ENCODE results near the gene ATL1.

Gene ATL1

GRCh38 chr14:50528000-50528399 lies 31.9 kb upstream of the ATL1 start:
- Histone ChIP-seq H2AFZ (ENCODE audit: low read length, unreplicated experiment) (no peak overlapping the region), H3K27me3 (ENCODE audit: insufficient read depth, low read length) (no peaks in the 10 kb centered on the region), H3K4me1 (ENCODE audit: control insufficient read depth, insufficient read depth, low read length, unreplicated experiment) (peaks cover 62% of the 10 kb centered on the region), H3K4me3 (ENCODE audit: low read depth, low read length) (no peak overlapping the region), H3K36me3 (ENCODE audit: insufficient read depth, low read length) (peaks cover 6% of the 10 kb centered on the region; the same call in 1 of the 2 replicates), H3K79me2 (ENCODE audit: control insufficient read depth, insufficient read depth, low read length, unreplicated experiment) (peaks cover 92% of the 10 kb centered on the region), H3K27ac (ENCODE audit: low read depth, low read length) (peak overlapping the region; percentile 83)

GRCh38 chr14:50529288-50530179 lies 30.4 kb upstream of the ATL1 start:
- H3K79me2 ChIP-seq (ENCODE audit: control insufficient read depth, insufficient read depth, low read length, unreplicated experiment): peaks cover 78% of the 10 kb centered on the region
- no peaks in the 10 kb centered on the region for H3K27me3 ChIP-seq (ENCODE audit: insufficient read depth, low read length)
- H3K36me3 ChIP-seq (ENCODE audit: insufficient read depth, low read length): no peaks in the 10 kb centered on the region
- H3K4me3 ChIP-seq (ENCODE audit: low read depth, low read length): peak overlapping the region; percentile 93
- H2AFZ ChIP-seq (ENCODE audit: low read length, unreplicated experiment): no peak overlapping the region
- H3K4me1 ChIP-seq (ENCODE audit: control insufficient read depth, insufficient read depth, low read length, unreplicated experiment): peaks cover 55% of the 10 kb centered on the region
- H3K27ac ChIP-seq (ENCODE audit: low read depth, low read length): peak overlapping the region; percentile 83

- no peaks in the 10 kb centered on the region for H3K36me3 ChIP-seq (ENCODE audit: insufficient read depth, low read length)
- H2AFZ ChIP-seq (ENCODE audit: low read length, unreplicated experiment): no peak overlapping the region
- peak overlapping the region; percentile 93 for H3K4me3 ChIP-seq (ENCODE audit: low read depth, low read length)
- peaks cover 69% of the 10 kb centered on the region for H3K79me2 ChIP-seq (ENCODE audit: control insufficient read depth, insufficient read depth, low read length, unreplicated experiment)
- H3K4me1 ChIP-seq (ENCODE audit: control insufficient read depth, insufficient read depth, low read length, unreplicated experiment): peaks cover 46% of the 10 kb centered on the region
- H3K27ac ChIP-seq (ENCODE audit: low read depth, low read length): peak overlapping the region; percentile 83
- H3K27me3 ChIP-seq (ENCODE audit: insufficient read depth, low read length): no peaks in the 10 kb centered on the region
Observed at GRCh38 chr14:50530358-50530757, 29.6 kb upstream of the ATL1 start.

DNA sequence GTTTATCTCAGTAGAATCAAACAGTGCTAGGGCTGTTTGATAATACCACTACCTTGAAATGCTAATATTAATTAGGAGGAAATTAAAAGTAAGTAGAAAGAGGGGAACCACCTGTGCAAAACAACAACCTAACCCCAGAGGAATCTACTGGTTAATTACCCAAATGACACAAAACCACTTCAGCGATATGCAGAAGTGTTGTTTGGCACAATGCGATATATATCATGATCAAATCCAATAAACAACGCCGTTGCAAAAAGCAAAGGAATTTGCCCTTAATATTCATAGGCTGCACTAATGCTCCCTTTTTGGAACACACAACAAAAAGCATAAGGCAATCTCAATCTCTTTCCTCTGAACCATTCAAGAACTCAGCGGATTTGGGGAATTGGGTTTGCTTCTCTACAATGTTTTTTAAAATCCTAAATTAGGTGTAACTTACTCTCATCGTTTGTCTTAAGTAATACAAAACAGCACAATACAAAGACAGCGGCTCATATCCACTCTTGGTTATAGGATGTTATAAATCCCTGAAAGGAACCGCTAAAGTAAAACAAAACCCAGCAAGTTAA lies 29.1 kb upstream of the ATL1 start:
- H2AFZ ChIP-seq (ENCODE audit: low read length, unreplicated experiment): peak overlapping the region; percentile 53
- peaks cover 64% of the 10 kb centered on the region for H3K79me2 ChIP-seq (ENCODE audit: control insufficient read depth, insufficient read depth, low read length, unreplicated experiment)
- peak overlapping the region; percentile 93 for H3K4me3 ChIP-seq (ENCODE audit: low read depth, low read length)
- peak overlapping the region; percentile 83 for H3K27ac ChIP-seq (ENCODE audit: low read depth, low read length)
- H3K4me1 ChIP-seq (ENCODE audit: control insufficient read depth, insufficient read depth, low read length, unreplicated experiment): peaks cover 45% of the 10 kb centered on the region
- H3K36me3 ChIP-seq (ENCODE audit: insufficient read depth, low read length): no peaks in the 10 kb centered on the region
- H3K27me3 ChIP-seq (ENCODE audit: insufficient read depth, low read length): no peaks in the 10 kb centered on the region

DNA sequence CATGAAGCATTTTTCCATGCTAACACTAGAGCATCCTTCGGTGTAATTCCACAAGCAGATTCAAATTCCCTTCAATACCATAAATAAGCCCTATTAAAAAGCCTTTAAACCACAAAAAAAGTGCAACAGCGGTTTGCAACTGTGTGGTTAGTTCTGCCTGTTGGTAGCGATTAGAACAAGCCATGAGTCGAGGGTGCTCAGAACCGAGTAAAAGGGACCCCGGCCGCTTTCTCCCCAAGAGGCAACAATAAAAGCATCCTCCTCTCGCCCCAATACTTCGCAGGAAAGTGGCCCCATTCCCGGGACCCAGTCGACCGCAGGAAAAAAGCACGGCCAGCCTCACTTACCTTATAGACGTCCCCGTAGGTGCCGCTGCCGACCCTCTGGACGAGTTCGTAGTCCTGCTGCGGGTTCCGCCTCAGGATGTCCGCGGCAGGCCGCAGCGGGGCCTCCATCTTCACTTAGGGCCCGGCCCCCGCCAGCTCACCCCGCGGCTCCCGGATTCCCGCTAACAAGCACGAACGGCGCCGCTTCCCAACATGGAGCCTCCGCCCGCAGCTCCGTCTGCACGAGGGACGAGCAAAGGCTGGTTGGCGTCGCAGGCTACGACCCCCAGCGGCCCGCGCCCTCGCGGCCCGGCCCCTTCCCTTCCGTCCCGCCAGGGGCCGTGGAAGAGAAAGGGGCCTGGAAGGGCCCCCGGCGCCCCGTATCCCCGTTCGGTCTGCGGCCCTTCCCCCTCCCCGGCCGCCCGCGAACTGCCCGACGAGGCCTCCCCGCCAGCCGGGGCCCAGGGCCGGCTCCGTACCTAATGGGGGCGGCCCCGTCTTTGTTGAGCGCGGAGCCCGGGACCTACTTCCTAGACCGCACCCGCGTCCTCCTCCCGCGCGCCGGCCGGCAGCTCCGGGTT lies 28.1 kb upstream of the ATL1 start:
- Histone ChIP-seq H3K4me3 (ENCODE audit: low read depth, low read length) (peak overlapping the region; percentile 93), H3K27ac (ENCODE audit: low read depth, low read length) (peak overlapping the region; percentile 83), H3K27me3 (ENCODE audit: insufficient read depth, low read length) (no peaks in the 10 kb centered on the region), H3K4me1 (ENCODE audit: control insufficient read depth, insufficient read depth, low read length, unreplicated experiment) (peaks cover 38% of the 10 kb centered on the region), H3K79me2 (ENCODE audit: control insufficient read depth, insufficient read depth, low read length, unreplicated experiment) (peaks cover 55% of the 10 kb centered on the region), H3K36me3 (ENCODE audit: insufficient read depth, low read length) (no peaks in the 10 kb centered on the region), H2AFZ (ENCODE audit: low read length, unreplicated experiment) (peak overlapping the region; percentile 53)

DNA sequence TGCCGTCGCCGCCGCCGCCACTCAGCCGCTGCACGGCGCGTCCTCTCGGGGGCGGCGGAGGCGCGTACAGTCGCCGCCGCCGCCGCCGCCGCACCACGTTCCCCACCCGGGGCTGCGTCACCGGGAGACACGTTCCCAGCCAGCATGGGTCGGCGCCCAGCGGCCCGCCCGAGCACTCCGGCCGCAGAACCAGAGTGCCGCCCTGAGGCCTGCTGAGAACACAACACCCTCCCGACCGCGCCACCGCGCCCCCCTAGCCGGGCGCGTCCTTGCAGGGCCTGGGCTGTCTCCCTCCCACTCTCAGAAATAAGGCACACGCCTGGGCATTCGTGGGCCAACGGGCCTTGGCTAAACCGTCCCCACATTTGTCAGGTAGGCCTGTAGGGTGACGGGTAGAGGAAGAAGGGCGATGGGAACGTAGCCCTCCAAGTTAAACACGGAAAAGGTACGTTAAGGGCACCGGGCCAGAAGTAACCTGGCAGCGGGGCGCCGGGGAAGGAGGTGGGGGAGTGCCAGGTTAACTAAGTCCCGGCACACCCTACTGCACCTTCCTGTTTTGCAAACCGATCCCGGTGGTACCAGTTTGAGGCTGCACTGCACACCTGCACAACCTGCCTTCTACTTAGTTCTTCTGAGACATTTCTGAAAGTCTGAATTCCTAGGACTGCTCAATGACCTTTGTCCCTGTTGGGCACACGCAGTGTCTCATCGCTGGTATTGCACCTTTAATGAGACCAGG lies 27.3 kb upstream of the ATL1 start, which contains the start of gene MAP4K5:
TSS of gene MAP4K5 (minus strand) at position 68 of the 739 bp plus-strand sequence. CDS start 520 bp downstream, outside the sequence.
- peak within 1 kb of the TSS; percentile 83 for H3K27ac ChIP-seq (ENCODE audit: low read depth, low read length)
- no peaks in the 10 kb centered on the region for H3K27me3 ChIP-seq (ENCODE audit: insufficient read depth, low read length)
- H3K36me3 ChIP-seq (ENCODE audit: insufficient read depth, low read length): no peaks in the 10 kb centered on the region

GRCh38 chr14:50533241-50533705 lies 26.7 kb upstream of the ATL1 start:
- peak overlapping the region; percentile 93 for H3K4me3 ChIP-seq (ENCODE audit: low read depth, low read length)
- peaks cover 27% of the 10 kb centered on the region for H3K4me1 ChIP-seq (ENCODE audit: control insufficient read depth, insufficient read depth, low read length, unreplicated experiment)
- no peak overlapping the region for H3K27ac ChIP-seq (ENCODE audit: low read depth, low read length)
- peak overlapping the region; percentile 98 for H2AFZ ChIP-seq (ENCODE audit: low read length, unreplicated experiment)
- peaks cover 40% of the 10 kb centered on the region for H3K79me2 ChIP-seq (ENCODE audit: control insufficient read depth, insufficient read depth, low read length, unreplicated experiment)
- H3K36me3 ChIP-seq (ENCODE audit: insufficient read depth, low read length): no peaks in the 10 kb centered on the region
- no peaks in the 10 kb centered on the region for H3K27me3 ChIP-seq (ENCODE audit: insufficient read depth, low read length)

More for the DNA sequence above, 27.3 kb upstream of the ATL1 start, which contains the start of gene MAP4K5:
- Histone ChIP-seq H2AFZ (ENCODE audit: low read length, unreplicated experiment) (peak within 1 kb of the TSS; percentile 98), H3K79me2 (ENCODE audit: control insufficient read depth, insufficient read depth, low read length, unreplicated experiment) (peaks cover 46% of the 10 kb centered on the region), H3K4me3 (ENCODE audit: low read depth, low read length) (peak within 1 kb of the TSS; percentile 93), H3K4me1 (ENCODE audit: control insufficient read depth, insufficient read depth, low read length, unreplicated experiment) (peaks cover 33% of the 10 kb centered on the region)

DNA sequence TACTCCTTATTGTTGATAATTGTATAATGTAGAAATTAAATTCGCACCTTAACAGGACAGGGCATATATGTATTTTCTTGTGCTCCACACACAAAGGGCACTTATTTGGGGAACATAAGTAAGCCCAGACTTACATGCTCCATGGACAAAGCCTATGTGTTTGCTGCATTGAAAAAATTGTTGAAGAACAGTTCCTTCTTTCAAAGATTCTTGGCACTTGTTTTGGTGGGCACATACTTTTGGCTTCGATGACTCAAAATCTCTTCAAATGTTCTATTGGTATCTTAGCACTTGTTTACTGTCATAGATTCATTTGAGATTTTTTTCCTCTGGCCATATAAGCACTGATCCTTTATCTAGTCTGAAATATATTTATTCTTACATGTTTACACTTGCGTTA lies 26.1 kb upstream of the ATL1 start:
- Histone ChIP-seq H3K27ac (ENCODE audit: low read depth, low read length) (no peak overlapping the region), H3K79me2 (ENCODE audit: control insufficient read depth, insufficient read depth, low read length, unreplicated experiment) (peaks cover 35% of the 10 kb centered on the region), H3K4me3 (ENCODE audit: low read depth, low read length) (no peak overlapping the region), H3K36me3 (ENCODE audit: insufficient read depth, low read length) (no peaks in the 10 kb centered on the region), H3K27me3 (ENCODE audit: insufficient read depth, low read length) (no peaks in the 10 kb centered on the region), H2AFZ (ENCODE audit: low read length, unreplicated experiment) (no peak overlapping the region), H3K4me1 (ENCODE audit: control insufficient read depth, insufficient read depth, low read length, unreplicated experiment) (peaks cover 22% of the 10 kb centered on the region)

- H3K36me3 ChIP-seq (ENCODE audit: insufficient read depth, low read length): no peaks in the 10 kb centered on the region
- H3K79me2 ChIP-seq (ENCODE audit: control insufficient read depth, insufficient read depth, low read length, unreplicated experiment): peaks cover 29% of the 10 kb centered on the region
- H2AFZ ChIP-seq (ENCODE audit: low read length, unreplicated experiment): no peak overlapping the region
- peaks cover 16% of the 10 kb centered on the region for H3K4me1 ChIP-seq (ENCODE audit: control insufficient read depth, insufficient read depth, low read length, unreplicated experiment)
- H3K27me3 ChIP-seq (ENCODE audit: insufficient read depth, low read length): no peaks in the 10 kb centered on the region
- no peak overlapping the region for H3K27ac ChIP-seq (ENCODE audit: low read depth, low read length)
- H3K4me3 ChIP-seq (ENCODE audit: low read depth, low read length): no peak overlapping the region
Observed at GRCh38 chr14:50534416-50534815, 25.5 kb upstream of the ATL1 start.

Data from ACC112 (cell line).